Measurements from ENCODE around the gene EMILIN1. TPM values are rescaled to one million over a fixed set of nuclear protein-coding genes. Genes with fewer than 3 reads are reported as not detected.
"Not testable (repeated sequence)": the region's sequence is repeated elsewhere in the genome, so short reads cannot be mapped to it uniquely, and the experiment has no call there.

The EMILIN1 gene
- total RNA-seq, 8 experiments from 2014 or later, result 1.4 to 24.6 (median 12.1) TPM

DNA sequence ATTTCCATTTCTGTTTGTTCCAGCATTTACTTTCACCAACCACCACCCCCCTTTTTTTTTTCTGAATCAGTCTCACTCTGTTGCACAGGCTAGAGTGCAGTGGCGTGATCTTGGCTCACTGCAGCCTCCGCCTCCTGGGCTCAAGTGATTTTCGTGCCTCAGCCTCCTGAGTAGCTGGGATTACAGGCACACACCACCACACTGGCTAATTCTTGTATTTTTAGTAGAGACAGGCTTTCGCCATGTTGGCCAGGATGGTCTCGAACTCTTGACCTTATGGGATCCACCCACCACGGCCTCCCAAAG lies 2.9 kb upstream of the EMILIN1 start:
- in situ Hi-C loops (cut with MboI; ENCODE audit: low pct_unique_long_range_greater_than_20kb in 2 of 9, low sequenced_read_pairs in 9 of 9, unreplicated experiment in 9 of 9), result loop anchor here in 2 of 9 experiments (25.0 kb wide), 2 partner anchors 113 to 137 kb away; partner anchors contain the start of genes ATRAID (in 1 of the 2), CAD (in 1 of the 2), MAPRE3 (in 1 of the 2) and SLC5A6 (in 1 of the 2)
- H3K27ac ChIP-seq; ATAC-seq (replicated peaks in 6 of 8); H3K4me3 ChIP-seq: not testable (repeated sequence)
- WGBS, 10 experiments, result 80 to 96% (median 89%) methylated on average over 1 to 5 of the region's 6 CpGs; no CpG with 5 or more reads in 5 of the 10 experiments
- peaks cover 29 to 30% of the 10 kb centered on the region in 2 donors for H3K4me1 ChIP-seq (replicated peaks in 1 of 2)

DNA sequence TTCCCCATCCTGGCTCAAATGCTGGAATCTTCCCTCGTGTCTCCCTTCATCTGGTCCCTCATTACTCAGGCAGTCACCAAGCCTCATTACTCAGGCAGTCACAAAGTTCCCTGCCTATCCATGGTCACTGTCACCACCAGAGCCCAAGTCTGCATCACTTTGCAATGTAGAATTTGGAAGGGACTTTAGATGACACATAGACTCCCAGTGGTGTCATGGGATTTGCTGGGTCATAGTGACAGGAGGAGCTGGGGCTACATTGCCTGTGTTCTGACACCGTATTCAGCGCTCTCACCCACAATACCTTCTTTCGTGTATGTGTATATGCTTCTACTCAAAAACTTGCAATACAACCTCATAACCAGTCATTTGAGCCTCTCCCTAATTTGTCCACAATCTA lies 2.1 kb upstream of the EMILIN1 start:
- in situ Hi-C loops (cut with MboI; ENCODE audit: low pct_unique_long_range_greater_than_20kb in 2 of 9, low sequenced_read_pairs in 9 of 9, unreplicated experiment in 9 of 9), result loop anchor here in 2 of 9 experiments (25.0 kb wide), 2 partner anchors 114 to 136 kb away; partner anchors contain the start of genes ATRAID (in 1 of the 2), CAD (in 1 of the 2), MAPRE3 (in 1 of the 2) and SLC5A6 (in 1 of the 2)
- Histone ChIP-seq H3K4me1 (replicated peaks in 1 of 2) (peaks cover 32 to 35% of the 10 kb centered on the region in 2 donors), H3K4me3 (no peak overlapping the region), H3K27ac (no peak overlapping the region)
- 22 to 87% (median 81%) methylated on average over 1 to 4 of the region's 4 CpGs; no CpG with 5 or more reads in 5 of the 10 experiments for WGBS, 10 experiments
- ATAC-seq (replicated peaks in 6 of 8), result no peak

DNA sequence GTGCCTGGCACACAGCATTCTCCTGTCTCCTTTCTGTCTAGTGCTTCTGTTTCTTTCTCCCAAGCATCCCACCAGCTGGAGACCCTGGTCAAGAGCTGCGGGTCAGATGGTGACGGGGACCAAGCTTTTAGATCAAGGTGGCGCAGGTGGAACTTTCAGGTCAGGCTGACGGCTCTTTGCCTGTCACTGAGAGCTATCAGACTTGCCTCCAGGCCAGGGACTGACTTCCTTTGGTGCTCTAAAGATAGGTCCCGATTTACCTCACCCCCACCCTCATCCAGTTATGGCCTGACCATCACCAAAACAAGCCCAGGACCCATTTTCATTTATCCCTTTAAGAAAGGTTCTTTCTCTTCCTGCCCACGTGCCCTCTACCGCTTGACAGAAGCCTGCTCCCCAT lies 1.2 kb upstream of the EMILIN1 start:
- H3K4me1 ChIP-seq (replicated peaks in 1 of 2), result peaks cover 38 to 40% of the 10 kb centered on the region in 2 donors
- H3K27ac ChIP-seq, result no peak overlapping the region
- 82 to 100% (median 93%) methylated on average over 1 to 5 of the region's 7 CpGs; no CpG with 5 or more reads in 3 of the 10 experiments for WGBS, 10 experiments
- in situ Hi-C loops (cut with MboI; ENCODE audit: low pct_unique_long_range_greater_than_20kb in 2 of 9, low sequenced_read_pairs in 9 of 9, unreplicated experiment in 9 of 9), result loop anchor here in 2 of 9 experiments (25.0 kb wide), 2 partner anchors 115 to 135 kb away; partner anchors contain the start of genes ATRAID (in 1 of the 2), CAD (in 1 of the 2), MAPRE3 (in 1 of the 2) and SLC5A6 (in 1 of the 2)
- no peak overlapping the region for H3K4me3 ChIP-seq
- no peak for ATAC-seq (replicated peaks in 6 of 8)

DNA sequence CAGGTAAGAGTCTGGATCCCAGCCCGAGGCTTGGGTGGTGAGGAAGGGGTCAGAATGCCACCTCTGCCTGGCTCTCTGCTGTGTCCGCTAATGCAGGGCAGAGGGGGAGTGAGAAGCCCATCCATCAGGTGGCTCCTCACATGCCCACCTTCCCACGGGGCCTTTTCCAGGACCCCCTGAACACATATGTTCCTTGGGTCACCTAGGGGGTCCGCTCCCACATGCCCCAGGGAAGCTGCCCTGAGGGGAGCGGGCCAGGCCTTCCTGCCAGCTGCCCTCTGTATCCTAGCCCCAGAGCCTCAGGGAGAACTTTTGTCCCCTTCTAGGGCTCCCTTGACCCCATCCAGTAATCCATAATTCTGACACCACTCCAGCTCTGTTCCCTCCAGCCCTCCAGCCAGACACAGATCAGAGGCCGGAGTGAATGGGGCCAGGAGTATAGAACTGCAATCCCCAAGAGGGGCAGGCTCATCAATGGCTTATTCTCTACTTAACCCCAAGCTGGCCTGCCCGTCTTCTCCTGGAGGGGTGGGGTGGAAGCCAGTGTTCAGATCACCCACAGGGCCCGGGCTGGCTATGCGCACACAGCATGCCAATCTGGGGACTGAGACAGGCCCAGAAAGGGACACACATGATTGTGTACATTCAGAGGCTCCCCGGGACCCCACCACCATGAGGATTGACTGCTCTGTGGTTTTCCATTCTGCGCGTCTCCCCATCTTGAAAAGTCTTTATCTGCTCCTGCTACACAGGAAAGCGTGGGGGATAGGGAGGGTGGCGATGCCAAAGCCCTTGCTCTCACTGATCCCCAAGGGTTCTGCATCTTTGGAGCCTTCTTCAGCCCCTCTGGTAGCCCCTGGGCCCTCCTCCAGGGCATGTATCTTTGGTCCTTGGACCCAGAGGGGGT lies 1.1 kb downstream of the EMILIN1 start:
- in situ Hi-C loops (cut with MboI; ENCODE audit: low pct_unique_long_range_greater_than_20kb in 2 of 9, low sequenced_read_pairs in 9 of 9, unreplicated experiment in 9 of 9), result loop anchor here in 2 of 9 experiments (25.0 kb wide), 2 partner anchors 117 to 133 kb away; partner anchors contain the start of genes ATRAID (in 1 of the 2), CAD (in 1 of the 2), MAPRE3 (in 1 of the 2) and SLC5A6 (in 1 of the 2)
- Histone ChIP-seq H3K4me1 (replicated peaks in 1 of 2) (peaks cover 33 to 34% of the 10 kb centered on the region in 2 donors), H3K4me3 (no peak overlapping the region), H3K27ac (peak overlapping the region; percentile 15 to 50)
- WGBS, 10 experiments, result 0 to 90% (median 54%) methylated on average over 1 to 4 of the region's 14 CpGs; no CpG with 5 or more reads in 5 of the 10 experiments
- no peak for ATAC-seq (replicated peaks in 6 of 8)

DNA sequence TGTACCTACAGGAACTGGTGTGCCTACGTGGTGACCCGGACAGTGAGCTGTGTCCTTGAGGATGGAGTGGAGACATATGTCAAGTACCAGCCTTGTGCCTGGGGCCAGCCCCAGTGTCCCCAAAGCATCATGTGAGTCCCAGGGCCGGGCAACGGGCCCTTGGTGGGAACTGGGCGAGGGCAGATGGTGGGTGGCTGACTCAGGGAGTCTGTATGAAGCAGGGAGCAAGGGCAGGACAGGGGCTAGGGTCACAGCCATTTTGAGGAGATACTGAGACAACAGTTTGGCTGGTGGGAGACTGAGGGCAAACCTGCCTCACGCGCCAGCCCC lies 1.7 kb downstream of the EMILIN1 start:
- no peak for ATAC-seq (replicated peaks in 6 of 8)
- Histone ChIP-seq H3K27ac (no peak overlapping the region), H3K4me1 (replicated peaks in 1 of 2) (peaks cover 36 to 38% of the 10 kb centered on the region in 2 donors), H3K4me3 (no peak overlapping the region)
- in situ Hi-C loops (cut with MboI; ENCODE audit: low pct_unique_long_range_greater_than_20kb in 2 of 9, low sequenced_read_pairs in 9 of 9, unreplicated experiment in 9 of 9), result loop anchor here in 2 of 9 experiments (25.0 kb wide), 2 partner anchors 118 to 132 kb away; partner anchors contain the start of genes ATRAID (in 1 of the 2), CAD (in 1 of the 2), MAPRE3 (in 1 of the 2) and SLC5A6 (in 1 of the 2)
- 20 to 100% (median 84%) methylated on average over 1 to 5 of the region's 7 CpGs; no CpG with 5 or more reads in 6 of the 10 experiments for WGBS, 10 experiments

DNA sequence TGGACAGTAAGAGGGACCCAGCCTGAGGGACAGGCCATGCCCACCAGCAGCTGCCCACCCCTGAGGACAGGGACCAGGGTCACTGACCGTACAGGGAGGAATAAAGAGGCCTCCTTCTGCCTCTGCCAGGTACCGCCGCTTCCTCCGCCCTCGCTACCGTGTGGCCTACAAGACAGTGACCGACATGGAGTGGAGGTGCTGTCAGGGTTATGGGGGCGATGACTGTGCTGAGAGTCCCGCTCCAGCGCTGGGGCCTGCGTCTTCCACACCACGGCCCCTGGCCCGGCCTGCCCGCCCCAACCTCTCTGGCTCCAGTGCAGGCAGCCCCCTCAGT lies 2.2 kb downstream of the EMILIN1 start:
- no peak for ATAC-seq (replicated peaks in 6 of 8)
- H3K27ac ChIP-seq, result no peak overlapping the region
- no peak overlapping the region for H3K4me3 ChIP-seq
- in situ Hi-C loops (cut with MboI; ENCODE audit: low pct_unique_long_range_greater_than_20kb in 2 of 9, low sequenced_read_pairs in 9 of 9, unreplicated experiment in 9 of 9), result loop anchor here in 2 of 9 experiments (25.0 kb wide), 2 partner anchors 118 to 132 kb away; partner anchors contain the start of genes ATRAID (in 1 of the 2), CAD (in 1 of the 2), MAPRE3 (in 1 of the 2) and SLC5A6 (in 1 of the 2)
- peaks cover 40 to 41% of the 10 kb centered on the region in 2 donors for H3K4me1 ChIP-seq (replicated peaks in 1 of 2)
- WGBS, 10 experiments, result 76 to 100% (median 90%) methylated on average over 1 to 6 of the region's 14 CpGs; no CpG with 5 or more reads in 6 of the 10 experiments

DNA sequence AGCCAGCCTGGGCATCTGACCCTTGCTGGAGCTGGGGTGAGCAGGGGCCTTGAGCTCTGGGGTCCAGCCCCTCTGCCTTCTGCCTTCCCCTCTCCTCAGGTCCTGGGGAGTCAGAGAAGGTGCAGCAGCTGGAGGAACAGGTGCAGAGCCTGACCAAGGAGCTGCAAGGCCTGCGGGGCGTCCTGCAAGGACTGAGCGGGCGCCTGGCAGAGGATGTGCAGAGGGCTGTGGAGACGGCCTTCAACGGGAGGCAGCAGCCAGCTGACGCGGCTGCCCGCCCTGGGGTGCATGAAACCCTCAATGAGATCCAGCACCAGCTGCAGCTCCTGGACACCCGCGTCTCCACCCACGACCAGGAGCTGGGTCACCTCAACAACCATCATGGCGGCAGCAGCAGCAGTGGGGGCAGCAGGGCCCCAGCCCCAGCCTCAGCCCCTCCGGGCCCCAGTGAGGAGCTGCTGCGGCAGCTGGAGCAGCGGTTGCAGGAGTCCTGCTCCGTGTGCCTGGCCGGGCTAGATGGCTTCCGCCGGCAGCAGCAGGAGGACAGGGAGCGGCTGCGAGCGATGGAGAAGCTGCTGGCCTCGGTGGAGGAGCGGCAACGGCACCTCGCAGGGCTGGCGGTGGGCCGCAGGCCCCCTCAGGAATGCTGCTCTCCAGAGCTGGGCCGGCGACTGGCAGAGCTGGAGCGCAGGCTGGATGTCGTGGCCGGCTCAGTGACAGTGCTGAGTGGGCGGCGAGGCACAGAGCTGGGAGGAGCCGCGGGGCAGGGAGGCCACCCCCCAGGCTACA lies 3.8 kb downstream of the EMILIN1 start:
- Histone ChIP-seq H3K4me3 (no peak overlapping the region), H3K4me1 (replicated peaks in 1 of 2) (peaks cover 40 to 41% of the 10 kb centered on the region in 2 donors), H3K27ac (peak overlapping the region; percentile 52 to 80)
- 76 to 100% (median 90%) methylated on average over 1 to 18 of the region's 38 CpGs; no CpG with 5 or more reads in 4 of the 10 experiments for WGBS, 10 experiments
- in situ Hi-C loops (cut with MboI; ENCODE audit: low pct_unique_long_range_greater_than_20kb in 2 of 9, low sequenced_read_pairs in 9 of 9, unreplicated experiment in 9 of 9), result loop anchor here in 2 of 9 experiments (25.0 kb wide), 2 partner anchors 120 to 130 kb away; partner anchors contain the start of genes ATRAID (in 1 of the 2), CAD (in 1 of the 2), MAPRE3 (in 1 of the 2) and SLC5A6 (in 1 of the 2)
- no peak for ATAC-seq (replicated peaks in 6 of 8)

DNA sequence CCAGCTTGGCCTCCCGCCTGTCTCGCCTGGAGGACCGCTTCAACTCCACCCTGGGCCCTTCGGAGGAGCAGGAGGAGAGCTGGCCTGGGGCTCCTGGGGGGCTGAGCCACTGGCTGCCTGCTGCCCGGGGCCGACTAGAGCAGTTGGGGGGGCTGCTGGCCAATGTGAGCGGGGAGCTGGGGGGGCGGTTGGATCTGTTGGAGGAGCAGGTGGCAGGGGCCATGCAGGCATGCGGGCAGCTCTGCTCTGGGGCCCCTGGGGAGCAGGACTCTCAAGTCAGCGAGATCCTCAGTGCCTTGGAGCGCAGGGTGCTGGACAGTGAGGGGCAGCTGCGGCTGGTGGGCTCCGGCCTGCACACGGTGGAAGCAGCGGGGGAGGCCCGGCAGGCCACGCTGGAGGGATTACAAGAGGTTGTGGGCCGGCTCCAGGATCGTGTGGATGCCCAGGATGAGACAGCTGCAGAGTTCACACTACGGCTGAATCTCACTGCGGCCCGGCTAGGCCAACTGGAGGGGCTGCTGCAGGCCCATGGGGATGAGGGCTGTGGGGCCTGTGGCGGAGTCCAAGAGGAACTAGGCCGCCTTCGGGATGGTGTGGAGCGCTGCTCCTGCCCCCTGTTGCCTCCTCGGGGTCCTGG lies 4.5 kb downstream of the EMILIN1 start:
- Histone ChIP-seq H3K27ac (no peak overlapping the region), H3K4me3 (no peak overlapping the region), H3K4me1 (replicated peaks in 1 of 2) (peaks cover 45 to 47% of the 10 kb centered on the region in 2 donors)
- ATAC-seq (replicated peaks in 6 of 8), result no peak
- in situ Hi-C loops (cut with MboI; ENCODE audit: low pct_unique_long_range_greater_than_20kb in 2 of 9, low sequenced_read_pairs in 9 of 9, unreplicated experiment in 9 of 9), result loop anchor here in 2 of 9 experiments (25.0 kb wide), 2 partner anchors 121 to 129 kb away; partner anchors contain the start of genes ATRAID (in 1 of the 2), CAD (in 1 of the 2), MAPRE3 (in 1 of the 2) and SLC5A6 (in 1 of the 2)
- 83 to 100% (median 100%) methylated on average over 1 to 2 of the region's 27 CpGs; no CpG with 5 or more reads in 7 of the 10 experiments for WGBS, 10 experiments

DNA sequence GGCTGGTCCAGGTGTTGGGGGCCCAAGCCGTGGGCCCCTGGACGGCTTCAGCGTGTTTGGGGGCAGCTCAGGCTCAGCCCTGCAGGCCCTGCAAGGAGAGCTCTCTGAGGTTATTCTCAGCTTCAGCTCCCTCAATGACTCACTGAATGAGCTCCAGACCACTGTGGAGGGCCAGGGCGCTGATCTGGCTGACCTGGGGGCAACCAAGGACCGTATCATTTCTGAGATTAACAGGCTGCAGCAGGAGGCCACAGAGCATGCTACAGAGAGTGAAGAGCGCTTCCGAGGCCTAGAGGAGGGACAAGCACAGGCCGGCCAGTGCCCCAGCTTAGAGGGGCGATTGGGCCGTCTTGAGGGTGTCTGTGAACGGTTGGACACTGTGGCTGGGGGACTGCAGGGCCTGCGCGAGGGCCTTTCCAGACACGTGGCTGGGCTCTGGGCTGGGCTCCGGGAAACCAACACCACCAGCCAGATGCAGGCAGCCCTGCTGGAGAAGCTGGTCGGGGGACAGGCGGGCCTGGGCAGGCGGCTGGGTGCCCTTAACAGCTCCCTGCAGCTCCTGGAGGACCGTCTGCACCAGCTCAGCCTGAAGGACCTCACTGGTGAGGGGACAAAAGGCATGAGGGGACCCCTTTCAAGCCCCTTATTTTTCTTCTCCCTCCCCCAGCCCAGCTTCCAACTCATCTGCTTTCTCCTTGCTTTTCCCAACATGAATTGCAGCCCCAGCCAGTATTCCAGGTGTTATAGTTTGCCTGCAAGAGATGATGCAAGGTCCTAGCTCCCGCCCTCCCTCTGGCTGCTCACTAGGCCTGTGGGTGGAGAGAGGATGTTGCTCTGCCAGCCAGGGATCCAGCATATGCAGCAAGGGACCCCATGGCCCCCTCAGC lies 5.2 kb downstream of the EMILIN1 start:
- in situ Hi-C loops (cut with MboI; ENCODE audit: low pct_unique_long_range_greater_than_20kb in 2 of 9, low sequenced_read_pairs in 9 of 9, unreplicated experiment in 9 of 9), result loop anchor here in 2 of 9 experiments (25.0 kb wide), 2 partner anchors 121 to 129 kb away; partner anchors contain the start of genes ATRAID (in 1 of the 2), CAD (in 1 of the 2), MAPRE3 (in 1 of the 2) and SLC5A6 (in 1 of the 2)
- WGBS, 10 experiments, result 80 to 100% (median 98%) methylated on average over 1 to 5 of the region's 20 CpGs; no CpG with 5 or more reads in 4 of the 10 experiments
- Histone ChIP-seq H3K4me3 (no peak overlapping the region), H3K4me1 (replicated peaks in 1 of 2) (peaks cover 39 to 40% of the 10 kb centered on the region in 2 donors), H3K27ac (no peak overlapping the region)
- no peak for ATAC-seq (replicated peaks in 6 of 8)

DNA sequence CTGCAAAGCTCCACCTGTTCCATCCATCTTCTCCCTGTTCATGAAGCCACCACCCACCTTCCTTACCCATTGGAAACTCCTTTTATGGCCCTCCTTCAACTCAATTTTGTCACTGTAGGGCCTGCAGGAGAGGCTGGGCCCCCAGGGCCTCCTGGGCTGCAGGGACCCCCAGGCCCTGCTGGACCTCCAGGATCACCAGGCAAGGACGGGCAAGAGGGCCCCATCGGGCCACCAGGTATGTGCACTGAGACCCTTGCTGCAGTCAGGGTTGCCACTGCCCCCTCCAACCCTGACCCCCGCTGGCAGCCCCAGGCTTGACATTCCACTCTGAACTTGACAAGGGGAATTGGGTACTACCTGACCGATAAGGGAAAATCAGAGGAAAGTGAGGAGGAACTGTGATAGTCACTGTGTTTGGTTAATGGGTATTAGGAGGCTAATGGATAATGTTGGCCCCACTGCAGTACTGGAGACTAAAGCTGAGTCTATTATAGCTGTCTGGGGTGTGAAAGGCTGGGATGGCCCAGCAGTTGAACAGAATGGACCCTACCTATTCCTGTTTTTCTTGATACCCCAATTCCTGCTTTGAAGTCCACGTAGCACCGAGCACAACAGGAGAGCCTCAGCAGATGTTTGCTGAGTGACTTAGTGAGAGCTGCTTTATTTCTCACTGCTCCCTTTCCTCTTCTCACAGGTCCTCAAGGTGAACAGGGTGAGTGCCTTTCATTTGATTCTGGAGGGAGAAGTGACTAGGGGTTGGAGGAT lies 6.1 kb downstream of the EMILIN1 start:
- Histone ChIP-seq H3K27ac (no peak overlapping the region), H3K4me1 (replicated peaks in 1 of 2) (peaks cover 30 to 31% of the 10 kb centered on the region in 2 donors), H3K4me3 (no peak overlapping the region)
- in situ Hi-C loops (cut with MboI; ENCODE audit: low pct_unique_long_range_greater_than_20kb in 2 of 9, low sequenced_read_pairs in 9 of 9, unreplicated experiment in 9 of 9), result loop anchor here in 2 of 9 experiments (25.0 kb wide), 2 partner anchors 122 to 128 kb away; partner anchors contain the start of genes ATRAID (in 1 of the 2), CAD (in 1 of the 2), MAPRE3 (in 1 of the 2) and SLC5A6 (in 1 of the 2)
- no peak for ATAC-seq (replicated peaks in 6 of 8)
- 75 to 100% (median 89%) methylated on average over 1 to 5 of the region's 6 CpGs; no CpG with 5 or more reads in 3 of the 10 experiments for WGBS, 10 experiments

All from motor neuron (in vitro differentiated cells).